T47D (cell line): ENCODE results near the gene JAG2.

ENCODE experiments used
- DNase-seq, 2 experiments: peaks; one replicate each; pipeline versions ENCODE4 v3.0.0 to v3.0.0-alpha.2; 2011 to 2012; ENCODE audit warnings: low read depth in 1 of 2, low spot score in 1 of 2
- JUND ChIP-seq: IDR thresholded peaks from 2 replicates; pipeline ENCODE4 v1.6.1; 2012; ENCODE audit warnings: low read depth
- in situ Hi-C: cut with HindIII; loops from 2 replicates; pipeline ENCODE4 v1.10.0; 2016; ENCODE audit warnings: low sequenced_read_pairs, low pct_unique_long_range_greater_than_20kb

Gene JAG2

DNA sequence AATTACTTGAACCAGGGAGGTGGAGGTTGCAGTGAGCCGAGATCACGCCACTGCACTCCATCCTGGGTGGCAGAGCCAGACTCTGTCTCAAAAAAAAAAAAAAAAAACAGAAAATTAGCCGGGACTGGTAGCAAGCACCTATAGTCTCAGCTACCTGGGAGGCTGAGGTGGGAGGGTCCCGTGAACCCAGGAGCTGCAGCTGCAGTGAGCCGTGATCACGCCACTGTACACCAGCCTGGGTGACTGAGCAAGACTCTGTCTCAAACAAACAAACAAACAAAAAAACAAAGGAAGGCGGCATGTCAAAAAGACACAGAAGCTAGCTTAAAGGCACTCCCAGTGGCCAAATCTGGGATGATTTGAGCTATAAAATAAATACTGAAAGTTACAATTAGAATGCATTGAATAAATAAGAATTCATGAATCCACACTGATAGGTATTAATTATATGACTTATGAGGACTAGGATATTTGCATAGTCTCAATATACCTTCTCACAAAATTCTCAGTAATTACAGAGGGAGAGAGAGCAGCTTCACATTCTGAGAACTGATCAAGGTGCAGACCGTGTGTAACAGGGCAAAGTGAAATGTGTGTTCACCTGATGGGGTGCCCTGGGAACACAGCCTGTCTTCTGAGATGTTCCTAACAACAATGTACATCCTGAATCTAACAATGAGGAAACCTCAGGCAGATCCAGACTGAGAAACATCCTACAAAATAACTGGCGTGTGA lies 60.6 kb downstream of the JAG2 start:
- no peak for DNase-seq
- in situ Hi-C loops = no loop called here
- TF ChIP-seq JUND = no peak

DNA sequence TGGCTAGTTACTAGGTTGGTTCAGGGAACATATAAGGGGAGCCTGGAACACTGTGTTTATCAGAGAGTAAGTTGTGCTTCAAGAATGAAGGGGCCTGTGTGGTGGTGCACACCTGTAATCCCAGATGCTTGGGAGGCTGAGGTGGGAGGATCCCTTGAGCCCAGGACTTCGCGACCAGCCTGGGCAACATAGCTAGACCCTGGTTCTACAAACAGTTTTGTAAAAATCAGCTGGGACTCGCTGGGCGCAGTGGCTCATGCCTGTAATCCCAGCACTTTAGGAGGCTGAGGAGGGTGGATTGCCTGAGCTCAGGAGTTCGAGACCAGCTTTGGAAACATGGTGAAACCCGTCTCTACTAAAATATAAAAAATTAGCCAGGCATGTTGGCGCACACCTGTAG lies 61.2 kb downstream of the JAG2 start:
- TF ChIP-seq JUND = no peak
- DNase-seq = no peak
- in situ Hi-C loops = no loop called here

GRCh38 chr14:105105158-105105557 lies 63.4 kb downstream of the JAG2 start:
- no peak for TF ChIP-seq JUND
- DNase-seq = no peak
- in situ Hi-C loops = no loop called here

DNA sequence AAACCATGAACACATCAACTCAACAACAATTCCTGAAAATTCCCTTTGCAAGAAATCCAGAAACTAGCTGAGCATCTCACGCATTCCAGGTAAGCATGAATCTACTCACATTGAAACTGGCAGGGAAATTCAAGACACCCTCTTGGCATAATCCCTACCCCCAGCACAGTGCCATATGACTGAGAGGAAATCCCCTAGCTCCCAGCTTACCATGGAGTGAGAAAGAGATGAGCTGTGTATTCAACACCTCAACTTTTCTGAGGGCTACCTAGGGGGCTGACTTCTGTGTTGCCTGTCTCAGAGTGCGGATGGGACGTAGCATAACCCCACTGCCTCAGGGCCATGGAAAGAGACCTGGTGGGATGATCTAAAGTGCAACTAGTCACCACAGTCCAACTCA lies 65.7 kb downstream of the JAG2 start:
- in situ Hi-C loops = no loop called here
- no peak for TF ChIP-seq JUND
- no peak for DNase-seq

DNA sequence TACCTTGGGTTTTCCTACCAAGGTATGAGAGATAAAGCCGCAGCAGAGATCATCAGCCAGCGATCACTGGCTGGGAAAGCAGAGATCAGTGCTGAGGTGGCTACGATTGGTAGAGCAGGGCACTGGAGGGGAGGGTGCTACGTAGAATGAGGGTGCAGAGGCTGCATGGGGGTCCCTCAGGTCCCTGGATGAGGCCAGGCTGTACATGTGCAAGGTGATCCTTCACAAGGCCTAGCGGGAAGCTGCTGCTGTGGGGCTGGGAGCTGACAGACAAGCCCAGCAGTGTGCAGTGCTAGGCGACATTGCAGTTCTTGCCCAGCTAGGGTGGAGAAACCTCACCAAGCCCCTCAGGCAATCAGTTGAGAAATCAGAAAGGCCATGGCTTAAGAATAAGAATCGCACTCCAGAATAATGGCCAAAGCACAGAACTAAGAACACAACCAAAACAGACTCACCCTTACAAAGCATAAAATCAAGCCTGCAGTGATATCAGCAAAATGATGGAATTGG lies 66.2 kb downstream of the JAG2 start:
- in situ Hi-C loops = no loop called here
- DNase-seq = no peak
- no peak for TF ChIP-seq JUND

DNA sequence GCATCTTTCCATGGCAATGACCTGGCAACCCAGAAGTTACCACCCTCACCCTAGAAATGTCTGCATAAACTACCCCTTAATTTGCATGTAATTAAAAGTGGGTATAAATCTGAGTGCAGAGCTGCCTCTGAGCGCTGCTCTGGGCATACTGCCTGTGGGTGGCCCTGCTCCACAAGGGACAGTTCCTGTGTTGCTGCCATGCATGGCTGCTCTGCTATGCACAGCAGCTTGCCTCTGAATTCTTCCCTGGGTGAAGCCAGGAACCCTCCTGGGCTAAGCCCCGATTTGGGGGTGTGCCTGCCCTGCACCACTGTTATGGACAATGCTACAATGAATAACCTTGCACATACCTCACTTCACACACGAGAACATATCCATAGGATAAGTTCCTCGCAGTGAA lies 67.7 kb downstream of the JAG2 start:
- no peak for TF ChIP-seq JUND
- DNase-seq = no peak
- in situ Hi-C loops = no loop called here

DNA sequence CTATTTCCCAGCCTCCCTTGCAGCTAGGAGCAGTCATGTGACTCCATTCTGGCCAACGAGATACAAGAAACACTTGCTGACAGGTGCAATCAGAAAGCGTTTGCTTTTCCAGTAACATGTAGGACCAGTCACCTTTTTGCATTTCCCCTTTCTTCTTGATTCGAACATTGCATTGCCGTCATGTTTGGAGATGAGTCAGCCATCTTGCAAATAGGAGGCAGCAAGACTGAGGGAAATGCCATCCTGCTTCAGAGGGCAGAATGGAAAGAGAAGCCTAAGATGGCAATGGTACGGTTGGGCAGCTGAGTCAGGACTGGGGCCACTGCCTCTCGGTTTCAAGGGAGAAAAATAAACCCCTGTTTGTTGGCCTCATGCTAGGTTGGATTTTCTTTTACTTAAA lies 68.8 kb downstream of the JAG2 start:
- TF ChIP-seq JUND = no peak
- in situ Hi-C loops = no loop called here
- DNase-seq = no peak

GRCh38 chr14:105098316-105098715 lies 70.3 kb downstream of the JAG2 start:
- DNase-seq = no peak
- TF ChIP-seq JUND = no peak
- in situ Hi-C loops = no loop called here

GRCh38 chr14:105097794-105098127 lies 70.8 kb downstream of the JAG2 start:
- TF ChIP-seq JUND = no peak
- DNase-seq = no peak
- in situ Hi-C loops = no loop called here

GRCh38 chr14:105096206-105096875 lies 72.2 kb downstream of the JAG2 start:
- no peak for DNase-seq
- in situ Hi-C loops = no loop called here
- no peak for TF ChIP-seq JUND

GRCh38 chr14:105095236-105095805 lies 73.3 kb downstream of the JAG2 start:
- TF ChIP-seq JUND = no peak
- in situ Hi-C loops = no loop called here
- DNase-seq = no peak

GRCh38 chr14:105094193-105094907 lies 74.2 kb downstream of the JAG2 start:
- no peak for TF ChIP-seq JUND
- in situ Hi-C loops = no loop called here
- no peak for DNase-seq
